ENCODE measurements around the gene CHD9.

CHD9 gene

GRCh38 chr16:53094013-53094630 is 39.3 kb downstream of the CHD9 start:
- no peak for DNase-seq (ENCODE audit: low read depth in 2 of 2)

GRCh38 chr16:53097190-53097589 is 42.4 kb downstream of the CHD9 start:
- DNase-seq (ENCODE audit: low read depth in 2 of 2): no peak

- no peak for DNase-seq (ENCODE audit: low read depth in 2 of 2)
Measured at GRCh38 chr16:53098526-53099317, 43.9 kb downstream of the CHD9 start.

GRCh38 chr16:53099318-53100130 is 44.7 kb downstream of the CHD9 start:
- DNase-seq (ENCODE audit: low read depth in 2 of 2): peak; percentile 14 to 28

- no peak for DNase-seq (ENCODE audit: low read depth in 2 of 2)
Measured at GRCh38 chr16:53100131-53100748, 45.4 kb downstream of the CHD9 start.

- no peak for DNase-seq (ENCODE audit: low read depth in 2 of 2)
Measured at GRCh38 chr16:53100889-53101288, 46.1 kb downstream of the CHD9 start.

GRCh38 chr16:53103811-53104210 is 49.0 kb downstream of the CHD9 start:
- DNase-seq (ENCODE audit: low read depth in 2 of 2): no peak

GRCh38 chr16:53105565-53105964 is 50.8 kb downstream of the CHD9 start:
- DNase-seq (ENCODE audit: low read depth in 2 of 2): no peak

- no peak for DNase-seq (ENCODE audit: low read depth in 2 of 2)
Measured at GRCh38 chr16:53111078-53111791, 56.4 kb downstream of the CHD9 start.

- no peak for DNase-seq (ENCODE audit: low read depth in 2 of 2)
Measured at GRCh38 chr16:53112015-53112414, 57.2 kb downstream of the CHD9 start.

GRCh38 chr16:53115047-53115446 is 60.3 kb downstream of the CHD9 start:
- DNase-seq (ENCODE audit: low read depth in 2 of 2): no peak

GRCh38 chr16:53115773-53116172 is 61.0 kb downstream of the CHD9 start:
- no peak for DNase-seq (ENCODE audit: low read depth in 2 of 2)

- DNase-seq (ENCODE audit: low read depth in 2 of 2): no peak
Measured at GRCh38 chr16:53121043-53121620, 66.3 kb downstream of the CHD9 start.

GRCh38 chr16:53121661-53122060 is 66.9 kb downstream of the CHD9 start:
- DNase-seq (ENCODE audit: low read depth in 2 of 2): no peak

GRCh38 chr16:53123747-53124146 is 69.0 kb downstream of the CHD9 start:
- DNase-seq (ENCODE audit: low read depth in 2 of 2): no peak

GRCh38 chr16:53126390-53126789 is 71.6 kb downstream of the CHD9 start:
- no peak for DNase-seq (ENCODE audit: low read depth in 2 of 2)

- DNase-seq (ENCODE audit: low read depth in 2 of 2): no peak
Measured at GRCh38 chr16:53129281-53130158, 74.7 kb downstream of the CHD9 start.

- peak; percentile 79 to 84 for DNase-seq (ENCODE audit: low read depth in 2 of 2)
Measured at GRCh38 chr16:53130159-53131049, 75.6 kb downstream of the CHD9 start.

GRCh38 chr16:53131050-53131362 is 76.2 kb downstream of the CHD9 start:
- DNase-seq (ENCODE audit: low read depth in 2 of 2): no peak

All from activated CD4-positive, alpha-beta T cell treated with anti-CD3 and anti-CD28 coated beads for 24 hours (primary cell).